ENCODE results near the gene HIVEP3.

HIVEP3 gene

DNA sequence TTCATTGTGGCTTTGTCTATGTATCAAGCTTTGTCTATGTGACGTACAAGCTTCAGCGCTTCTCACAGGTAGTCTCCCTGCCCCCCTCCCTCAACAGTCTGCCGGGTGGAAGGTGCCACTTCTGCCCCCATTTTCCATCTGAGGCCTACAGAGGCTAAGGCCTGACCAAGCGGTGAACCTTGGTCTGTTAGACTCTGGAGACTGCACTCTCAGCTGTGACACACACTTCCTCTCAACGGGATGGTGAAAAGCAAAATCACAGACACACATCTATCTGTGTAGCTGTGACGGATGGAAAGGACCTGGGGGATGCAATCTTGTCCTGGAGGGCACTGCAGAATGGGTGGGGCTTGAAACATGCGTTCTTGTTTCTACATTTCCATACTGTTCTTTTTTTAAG is 281.4 kb downstream of the HIVEP3 start:
- H3K4me1 ChIP-seq (ENCODE audit: low read length): no peaks in the 10 kb centered on the region
- H2AFZ ChIP-seq (ENCODE audit: low read length): no peak overlapping the region
- H3K4me3 ChIP-seq (ENCODE audit: low read length): no peak overlapping the region
- TF ChIP-seq, protein P1, sequence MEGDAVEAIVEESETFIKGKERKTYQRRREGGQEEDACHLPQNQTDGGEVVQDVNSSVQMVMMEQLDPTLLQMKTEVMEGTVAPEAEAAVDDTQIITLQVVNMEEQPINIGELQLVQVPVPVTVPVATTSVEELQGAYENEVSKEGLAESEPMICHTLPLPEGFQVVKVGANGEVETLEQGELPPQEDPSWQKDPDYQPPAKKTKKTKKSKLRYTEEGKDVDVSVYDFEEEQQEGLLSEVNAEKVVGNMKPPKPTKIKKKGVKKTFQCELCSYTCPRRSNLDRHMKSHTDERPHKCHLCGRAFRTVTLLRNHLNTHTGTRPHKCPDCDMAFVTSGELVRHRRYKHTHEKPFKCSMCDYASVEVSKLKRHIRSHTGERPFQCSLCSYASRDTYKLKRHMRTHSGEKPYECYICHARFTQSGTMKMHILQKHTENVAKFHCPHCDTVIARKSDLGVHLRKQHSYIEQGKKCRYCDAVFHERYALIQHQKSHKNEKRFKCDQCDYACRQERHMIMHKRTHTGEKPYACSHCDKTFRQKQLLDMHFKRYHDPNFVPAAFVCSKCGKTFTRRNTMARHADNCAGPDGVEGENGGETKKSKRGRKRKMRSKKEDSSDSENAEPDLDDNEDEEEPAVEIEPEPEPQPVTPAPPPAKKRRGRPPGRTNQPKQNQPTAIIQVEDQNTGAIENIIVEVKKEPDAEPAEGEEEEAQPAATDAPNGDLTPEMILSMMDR (IDR thresholded peaks at IDR 0.05; ENCODE audit: low read length): no peak
- TF ChIP-seq EZH2 (optimal IDR thresholded peaks at IDR 0.05; ENCODE audit: low read depth, low read length) (no peak), EZH2phosphoT487 (IDR thresholded peaks at IDR 0.05; ENCODE audit: low read length) (no peak)
- no peaks in the 10 kb centered on the region for H4K20me1 ChIP-seq (ENCODE audit: insufficient read depth, low read length)
- H3K79me2 ChIP-seq (ENCODE audit: low read length): no peaks in the 10 kb centered on the region
- no peak for DNase-seq
- no peaks in the 10 kb centered on the region for H3K9me3 ChIP-seq (replicated peaks; ENCODE audit: insufficient read depth, low read length)
- H3K27ac ChIP-seq (ENCODE audit: low read length): no peak overlapping the region
- no peaks in the 10 kb centered on the region for H3K27me3 ChIP-seq (replicated peaks; ENCODE audit: insufficient read depth, low read length)
- no peak overlapping the region for H3K9ac ChIP-seq (ENCODE audit: low read length)
- H3K36me3 ChIP-seq (replicated peaks; ENCODE audit: insufficient read depth, low read length): no peaks in the 10 kb centered on the region
- H3F3A ChIP-seq (ENCODE audit: insufficient read depth, low read length): no peaks in the 10 kb centered on the region
- no peak overlapping the region for H3K4me2 ChIP-seq (ENCODE audit: low read depth, low read length)
- H3K9me2 ChIP-seq (replicated peaks; ENCODE audit: insufficient read depth, low read length): no peaks in the 10 kb centered on the region

DNA sequence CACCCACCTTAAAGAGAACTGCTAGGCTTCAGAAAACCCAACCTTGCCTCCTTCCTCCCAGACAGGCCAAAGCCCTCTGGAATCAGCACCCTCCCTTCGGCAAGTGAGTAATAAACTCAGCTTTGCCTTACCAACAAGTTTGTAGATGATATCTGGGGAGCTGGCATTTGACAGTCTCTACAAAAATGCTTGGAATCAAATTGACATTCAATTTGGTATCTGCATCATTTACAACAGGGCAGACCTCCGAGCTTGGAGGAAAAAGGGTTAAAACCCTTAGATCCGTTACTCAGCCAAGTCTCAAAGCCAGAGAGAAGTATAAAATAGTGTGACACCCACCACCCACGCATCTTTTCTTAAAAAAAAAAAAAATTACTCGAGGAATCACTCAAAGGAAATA is 285.0 kb downstream of the HIVEP3 start:
- Histone ChIP-seq H3K36me3 (replicated peaks; ENCODE audit: insufficient read depth, low read length) (no peaks in the 10 kb centered on the region), H4K20me1 (ENCODE audit: insufficient read depth, low read length) (no peaks in the 10 kb centered on the region), H3K4me3 (ENCODE audit: low read length) (no peak overlapping the region), H3K27me3 (replicated peaks; ENCODE audit: insufficient read depth, low read length) (no peaks in the 10 kb centered on the region), H3K79me2 (ENCODE audit: low read length) (peaks cover 4% of the 10 kb centered on the region; the same call in 1 of the 2 replicates), H3K4me2 (ENCODE audit: low read depth, low read length) (no peak overlapping the region), H3K9me3 (replicated peaks; ENCODE audit: insufficient read depth, low read length) (no peaks in the 10 kb centered on the region), H3K27ac (ENCODE audit: low read length) (no peak overlapping the region), H2AFZ (ENCODE audit: low read length) (no peak overlapping the region), H3F3A (ENCODE audit: insufficient read depth, low read length) (no peaks in the 10 kb centered on the region), H3K9ac (ENCODE audit: low read length) (no peak overlapping the region), H3K4me1 (ENCODE audit: low read length) (peaks cover 10% of the 10 kb centered on the region), H3K9me2 (replicated peaks; ENCODE audit: insufficient read depth, low read length) (no peaks in the 10 kb centered on the region)
- no peak for DNase-seq
- TF ChIP-seq EZH2phosphoT487 (IDR thresholded peaks at IDR 0.05; ENCODE audit: low read length): no peak
- TF ChIP-seq, protein P1 (IDR thresholded peaks at IDR 0.05; ENCODE audit: low read length): no peak
- no peak for TF ChIP-seq EZH2 (optimal IDR thresholded peaks at IDR 0.05; ENCODE audit: low read depth, low read length)

DNA sequence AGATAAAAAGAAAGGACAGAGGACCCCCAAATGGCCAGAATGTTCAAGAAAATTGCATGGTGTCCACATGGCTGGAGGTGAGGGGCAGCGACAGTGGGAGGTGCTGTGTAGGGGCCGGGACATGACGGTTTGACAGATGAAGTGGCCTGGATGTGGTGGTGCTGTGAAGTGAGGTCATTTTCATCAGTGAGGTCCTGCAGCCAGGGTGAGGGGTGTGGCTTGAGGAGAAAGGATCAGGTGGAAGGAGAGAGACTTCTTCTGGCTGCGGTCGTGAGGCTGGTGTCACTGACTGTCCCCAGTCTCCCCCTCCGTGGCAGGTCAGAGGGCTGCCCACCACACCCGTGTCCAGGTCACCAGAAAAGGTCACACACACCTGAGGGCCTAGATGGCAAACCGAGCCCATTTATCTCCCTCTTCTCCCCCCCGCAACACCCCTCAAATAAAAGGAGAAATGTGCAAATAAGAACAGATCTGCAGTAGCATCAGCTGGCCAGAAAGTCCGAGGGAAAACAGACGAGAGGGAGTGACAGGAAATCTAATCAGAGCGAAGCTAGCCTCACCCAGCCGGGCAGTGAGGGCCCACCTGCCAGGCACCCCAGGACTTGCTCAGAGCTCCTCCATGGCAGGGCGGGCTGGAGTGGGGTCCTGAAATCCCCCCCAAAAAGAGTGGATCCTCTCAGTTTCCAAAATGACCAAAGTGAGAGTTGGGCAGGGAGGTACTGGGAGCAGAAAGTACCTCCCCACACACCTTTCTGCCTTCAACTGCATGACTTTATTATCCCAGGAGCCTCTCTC is 285.7 kb downstream of the HIVEP3 start:
- H3K9ac ChIP-seq (ENCODE audit: low read length): no peak overlapping the region
- peaks cover 12% of the 10 kb centered on the region for H3K4me1 ChIP-seq (ENCODE audit: low read length)
- no peaks in the 10 kb centered on the region for H3K9me2 ChIP-seq (replicated peaks; ENCODE audit: insufficient read depth, low read length)
- no peaks in the 10 kb centered on the region for H4K20me1 ChIP-seq (ENCODE audit: insufficient read depth, low read length)
- no peak overlapping the region for H2AFZ ChIP-seq (ENCODE audit: low read length)
- H3K27me3 ChIP-seq (replicated peaks; ENCODE audit: insufficient read depth, low read length): no peaks in the 10 kb centered on the region
- TF ChIP-seq EZH2 (optimal IDR thresholded peaks at IDR 0.05; ENCODE audit: low read depth, low read length) (no peak), EZH2phosphoT487 (IDR thresholded peaks at IDR 0.05; ENCODE audit: low read length) (no peak)
- no peak overlapping the region for H3K27ac ChIP-seq (ENCODE audit: low read length)
- H3K4me2 ChIP-seq (ENCODE audit: low read depth, low read length): no peak overlapping the region
- H3K36me3 ChIP-seq (replicated peaks; ENCODE audit: insufficient read depth, low read length): no peaks in the 10 kb centered on the region
- H3K79me2 ChIP-seq (ENCODE audit: low read length): peaks cover 5% of the 10 kb centered on the region; the same call in 1 of the 2 replicates
- no peaks in the 10 kb centered on the region for H3K9me3 ChIP-seq (replicated peaks; ENCODE audit: insufficient read depth, low read length)
- H3K4me3 ChIP-seq (ENCODE audit: low read length): no peak overlapping the region
- no peak for DNase-seq
- no peaks in the 10 kb centered on the region for H3F3A ChIP-seq (ENCODE audit: insufficient read depth, low read length)

DNA sequence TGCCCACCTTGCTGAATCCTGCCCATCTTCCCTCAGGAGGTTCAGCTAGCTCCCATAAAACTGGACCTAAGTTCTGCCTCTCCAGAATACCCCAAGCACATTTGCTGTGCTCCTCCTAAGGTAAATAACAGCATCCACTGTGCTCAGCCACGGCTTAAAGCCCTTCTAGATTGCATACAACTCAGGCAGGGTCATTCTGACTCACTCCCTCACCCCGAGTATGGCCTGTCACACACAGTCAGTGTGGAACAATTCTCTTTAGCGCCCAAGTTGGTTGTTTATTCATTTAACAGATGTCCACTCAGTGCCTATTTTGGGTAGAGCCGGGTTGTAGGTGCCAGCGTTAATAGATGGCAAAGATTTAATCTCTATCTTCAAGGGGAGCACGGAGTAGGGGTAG is 286.8 kb downstream of the HIVEP3 start:
- Histone ChIP-seq H3K9me2 (replicated peaks; ENCODE audit: insufficient read depth, low read length) (no peaks in the 10 kb centered on the region), H3K9me3 (replicated peaks; ENCODE audit: insufficient read depth, low read length) (no peaks in the 10 kb centered on the region), H3K27ac (ENCODE audit: low read length) (no peak overlapping the region), H3K4me1 (ENCODE audit: low read length) (peaks cover 12% of the 10 kb centered on the region), H3K27me3 (replicated peaks; ENCODE audit: insufficient read depth, low read length) (no peaks in the 10 kb centered on the region), H4K20me1 (ENCODE audit: insufficient read depth, low read length) (no peaks in the 10 kb centered on the region), H3K4me3 (ENCODE audit: low read length) (no peak overlapping the region), H3K4me2 (ENCODE audit: low read depth, low read length) (no peak overlapping the region), H3K79me2 (ENCODE audit: low read length) (peaks cover 5% of the 10 kb centered on the region; the same call in 1 of the 2 replicates), H3K36me3 (replicated peaks; ENCODE audit: insufficient read depth, low read length) (no peaks in the 10 kb centered on the region), H3F3A (ENCODE audit: insufficient read depth, low read length) (no peaks in the 10 kb centered on the region), H3K9ac (ENCODE audit: low read length) (no peak overlapping the region), H2AFZ (ENCODE audit: low read length) (no peak overlapping the region)
- DNase-seq: no peak
- TF ChIP-seq EZH2 (optimal IDR thresholded peaks at IDR 0.05; ENCODE audit: low read depth, low read length): no peak
- TF ChIP-seq EZH2phosphoT487 (IDR thresholded peaks at IDR 0.05; ENCODE audit: low read length): no peak
- TF ChIP-seq, protein P1 (IDR thresholded peaks at IDR 0.05; ENCODE audit: low read length): no peak
